Measurements from ENCODE around the gene LMO7.

GRCh38 chr13:75740031-75740430 is 103.9 kb downstream of the LMO7 start:
- no peak for TF ChIP-seq EZH2 (IDR thresholded peaks at IDR 0.05; ENCODE audit: borderline replicate concordance, low read length)
- TF ChIP-seq CTCF (IDR thresholded peaks at IDR 0.05; ENCODE audit: low read length), result no peak
